Osteoblast (primary cell): Measurements from ENCODE around the gene STK32B. TPM values are rescaled to one million over a fixed set of nuclear protein-coding genes. Genes with fewer than 3 reads are reported as not detected.

Experiments used
- DNase-seq: peaks from one replicate; pipeline ENCODE4 v3.0.0; 2011; ENCODE audit warnings: low spot score, mixed read lengths; ENCODE audit not compliant: insufficient read length; ENCODE audit errors: missing footprints
- H2AFZ ChIP-seq: 2 replicates; pipeline ENCODE4 v1.6.0; 2011; ENCODE audit warnings: mild to moderate bottlenecking, low read length
- H3K27ac ChIP-seq: 2 replicates; pipeline ENCODE4 v1.5.1; 2011; ENCODE audit warnings: mild to moderate bottlenecking, low read depth, low read length, moderate library complexity
- H3K27me3 ChIP-seq: 2 replicates; pipeline ENCODE4 v1.6.0; 2012; ENCODE audit warnings: mild to moderate bottlenecking, control low read depth, inconsistent platforms, low read length, moderate library complexity; ENCODE audit not compliant: insufficient read depth
- H3K36me3 ChIP-seq: 2 replicates; pipeline ENCODE4 v1.5.1; 2011; ENCODE audit warnings: mild to moderate bottlenecking, low read length, control low read depth, moderate library complexity; ENCODE audit not compliant: insufficient read depth
- H3K4me1 ChIP-seq: 2 replicates; pipeline ENCODE4 v1.5.1; 2011; ENCODE audit warnings: mild to moderate bottlenecking, low read length, control low read depth, moderate library complexity; ENCODE audit not compliant: insufficient read depth
- H3K4me2 ChIP-seq: 2 replicates; pipeline ENCODE4 v1.6.0; 2011; ENCODE audit warnings: mild to moderate bottlenecking, low read length; ENCODE audit not compliant: insufficient read depth
- H3K4me3 ChIP-seq: fragments of 200-600 bp; sonication (generic); 3 replicates; pipeline ENCODE4 v1.5.1; 2012; ENCODE audit warnings: mild to moderate bottlenecking, low read length, inconsistent platforms; ENCODE audit not compliant: insufficient read depth
- H3K79me2 ChIP-seq: 2 replicates; pipeline ENCODE4 v1.6.0; 2012; ENCODE audit warnings: mild to moderate bottlenecking, low read length, control low read depth, inconsistent platforms; ENCODE audit not compliant: insufficient read depth
- H3K9me3 ChIP-seq: 2 replicates; pipeline ENCODE4 v1.5.1; 2011; ENCODE audit warnings: low read depth, low read length, control low read depth
- H4K20me1 ChIP-seq: 2 replicates; pipeline ENCODE4 v1.6.0; 2012; ENCODE audit warnings: mild to moderate bottlenecking, low read length, control low read depth; ENCODE audit not compliant: insufficient read depth
- total RNA-seq: library from RNA; depleted of rRNA; stranded (reverse); fragments of >200 nt; gene quantifications from 2 replicates; pipeline ENCODE4 v1.2.3, GENCODE V29; 2012
- TF ChIP-seq, protein P1 (sequence below): IDR thresholded peaks from 2 replicates; pipeline ENCODE4 v1.5.1; 2011; ENCODE audit warnings: mild to moderate bottlenecking, low read depth, low read length, moderate library complexity; ENCODE audit errors: extremely low read depth

STK32B gene
- total RNA-seq, 1 donor = 1.1 TPM

- no peaks in the 10 kb centered on the region for H3K27me3 ChIP-seq
- H2AFZ ChIP-seq = no peak overlapping the region
- H3K9me3 ChIP-seq = no peaks in the 10 kb centered on the region
- H3K4me1 ChIP-seq = no peaks in the 10 kb centered on the region
- no peak overlapping the region for H3K27ac ChIP-seq
- H3K36me3 ChIP-seq = no peaks in the 10 kb centered on the region
- no peak overlapping the region for H3K4me3 ChIP-seq
- TF ChIP-seq, protein P1, sequence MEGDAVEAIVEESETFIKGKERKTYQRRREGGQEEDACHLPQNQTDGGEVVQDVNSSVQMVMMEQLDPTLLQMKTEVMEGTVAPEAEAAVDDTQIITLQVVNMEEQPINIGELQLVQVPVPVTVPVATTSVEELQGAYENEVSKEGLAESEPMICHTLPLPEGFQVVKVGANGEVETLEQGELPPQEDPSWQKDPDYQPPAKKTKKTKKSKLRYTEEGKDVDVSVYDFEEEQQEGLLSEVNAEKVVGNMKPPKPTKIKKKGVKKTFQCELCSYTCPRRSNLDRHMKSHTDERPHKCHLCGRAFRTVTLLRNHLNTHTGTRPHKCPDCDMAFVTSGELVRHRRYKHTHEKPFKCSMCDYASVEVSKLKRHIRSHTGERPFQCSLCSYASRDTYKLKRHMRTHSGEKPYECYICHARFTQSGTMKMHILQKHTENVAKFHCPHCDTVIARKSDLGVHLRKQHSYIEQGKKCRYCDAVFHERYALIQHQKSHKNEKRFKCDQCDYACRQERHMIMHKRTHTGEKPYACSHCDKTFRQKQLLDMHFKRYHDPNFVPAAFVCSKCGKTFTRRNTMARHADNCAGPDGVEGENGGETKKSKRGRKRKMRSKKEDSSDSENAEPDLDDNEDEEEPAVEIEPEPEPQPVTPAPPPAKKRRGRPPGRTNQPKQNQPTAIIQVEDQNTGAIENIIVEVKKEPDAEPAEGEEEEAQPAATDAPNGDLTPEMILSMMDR = no peak
- DNase-seq = no peak
- no peak overlapping the region for H3K4me2 ChIP-seq
- no peaks in the 10 kb centered on the region for H3K79me2 ChIP-seq
- no peaks in the 10 kb centered on the region for H4K20me1 ChIP-seq
Observed at GRCh38 chr4:5079581-5079980, 28.3 kb downstream of the STK32B start.

- no peaks in the 10 kb centered on the region for H3K4me1 ChIP-seq
- DNase-seq = no peak
- H3K27ac ChIP-seq = no peak overlapping the region
- no peaks in the 10 kb centered on the region for H3K36me3 ChIP-seq
- no peak overlapping the region for H2AFZ ChIP-seq
- no peak overlapping the region for H3K4me3 ChIP-seq
- H3K9me3 ChIP-seq = no peaks in the 10 kb centered on the region
- no peaks in the 10 kb centered on the region for H3K27me3 ChIP-seq
- no peak overlapping the region for H3K4me2 ChIP-seq
- TF ChIP-seq, protein P1 = no peak
- H4K20me1 ChIP-seq = no peaks in the 10 kb centered on the region
- no peaks in the 10 kb centered on the region for H3K79me2 ChIP-seq
Observed at GRCh38 chr4:5081441-5081999, 30.2 kb downstream of the STK32B start.

- no peaks in the 10 kb centered on the region for H3K4me1 ChIP-seq
- H3K27me3 ChIP-seq = no peaks in the 10 kb centered on the region
- H3K36me3 ChIP-seq = no peaks in the 10 kb centered on the region
- no peaks in the 10 kb centered on the region for H3K9me3 ChIP-seq
- no peak overlapping the region for H3K27ac ChIP-seq
- no peaks in the 10 kb centered on the region for H4K20me1 ChIP-seq
- H2AFZ ChIP-seq = no peak overlapping the region
- H3K4me3 ChIP-seq = no peak overlapping the region
- no peak for DNase-seq
- H3K4me2 ChIP-seq = no peak overlapping the region
- H3K79me2 ChIP-seq = no peaks in the 10 kb centered on the region
- TF ChIP-seq, protein P1 = no peak
Observed at GRCh38 chr4:5082376-5082775, 31.1 kb downstream of the STK32B start.

GRCh38 chr4:5084911-5085475 lies 33.7 kb downstream of the STK32B start:
- H3K4me3 ChIP-seq = no peak overlapping the region
- no peaks in the 10 kb centered on the region for H3K9me3 ChIP-seq
- H3K4me1 ChIP-seq = no peaks in the 10 kb centered on the region
- H2AFZ ChIP-seq = no peak overlapping the region
- DNase-seq = no peak
- H3K79me2 ChIP-seq = no peaks in the 10 kb centered on the region
- H3K4me2 ChIP-seq = no peak overlapping the region
- no peaks in the 10 kb centered on the region for H4K20me1 ChIP-seq
- TF ChIP-seq, protein P1 = no peak
- no peaks in the 10 kb centered on the region for H3K27me3 ChIP-seq
- H3K27ac ChIP-seq = no peak overlapping the region
- H3K36me3 ChIP-seq = no peaks in the 10 kb centered on the region
